Stimulated activated CD8-positive, alpha-beta memory T cell treated with anti-CD3 and anti-CD28 coated beads, Interleukin-4, amount 100 ng/mL, for 48 hours (primary cell): ENCODE results near the gene KRT7.
A peak's percentile ranks its signal among the peaks of the same experiment; 100 is the strongest.

Source experiments
- DNase-seq: peaks from one replicate; pipeline ENCODE4 v3.0.0-alpha.2; 2020

The KRT7 gene

GRCh38 chr12:52232674-52233461 is at the start of gene KRT7:
TSS of gene KRT7 (plus strand) at chr12:52233243. CDS start at chr12:52233297, 54 bp downstream.
- no peak for DNase-seq

DNA sequence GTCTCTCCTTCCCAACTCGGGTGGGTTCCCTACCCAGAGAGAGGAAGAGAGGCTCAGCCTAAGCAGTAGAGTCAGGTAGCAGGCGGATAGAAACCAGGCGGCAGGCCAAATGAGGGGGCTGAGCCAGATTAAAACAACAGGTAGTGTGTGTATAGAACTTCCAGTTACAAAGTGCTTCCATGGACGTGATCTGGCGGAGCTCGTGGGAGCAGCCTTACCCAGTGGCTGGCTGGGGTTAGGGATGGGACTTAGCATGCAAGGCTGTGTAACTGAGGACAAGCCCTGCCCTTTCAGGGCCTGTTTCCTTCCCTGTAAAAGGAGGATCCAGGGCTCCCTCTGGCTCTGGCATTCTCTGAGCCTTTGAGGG is 49.5 kb upstream of the KRT7 start:
- no peak for DNase-seq

GRCh38 chr12:52183971-52184370 is 49.1 kb upstream of the KRT7 start:
- no peak for DNase-seq

- no peak for DNase-seq
Observed at GRCh38 chr12:52184813-52185212, 48.2 kb upstream of the KRT7 start.

- DNase-seq: no peak
Observed at GRCh38 chr12:52185400-52185967, 47.6 kb upstream of the KRT7 start.

- DNase-seq: no peak
Observed at GRCh38 chr12:52186118-52186840, 46.8 kb upstream of the KRT7 start.

DNA sequence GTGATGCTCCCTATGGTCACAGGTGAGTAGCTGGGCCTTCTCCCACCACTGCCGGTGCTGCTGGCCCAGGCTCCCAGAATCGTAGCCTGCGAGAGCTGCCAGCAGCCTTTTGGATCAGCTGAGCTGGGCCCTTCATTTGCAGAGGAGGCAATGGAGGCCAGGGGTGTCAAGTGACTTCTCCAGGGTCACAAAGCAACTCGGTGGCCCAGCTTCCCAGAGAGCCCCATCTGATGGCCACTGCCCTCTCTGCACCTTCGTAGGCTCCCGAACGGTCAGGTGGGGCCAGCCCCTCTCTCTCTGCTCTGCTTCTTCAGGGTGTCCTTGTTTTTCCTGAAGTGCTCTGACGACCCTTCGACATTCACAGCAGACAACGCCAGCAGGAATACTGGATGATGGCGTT is 45.8 kb upstream of the KRT7 start:
- DNase-seq: no peak

DNA sequence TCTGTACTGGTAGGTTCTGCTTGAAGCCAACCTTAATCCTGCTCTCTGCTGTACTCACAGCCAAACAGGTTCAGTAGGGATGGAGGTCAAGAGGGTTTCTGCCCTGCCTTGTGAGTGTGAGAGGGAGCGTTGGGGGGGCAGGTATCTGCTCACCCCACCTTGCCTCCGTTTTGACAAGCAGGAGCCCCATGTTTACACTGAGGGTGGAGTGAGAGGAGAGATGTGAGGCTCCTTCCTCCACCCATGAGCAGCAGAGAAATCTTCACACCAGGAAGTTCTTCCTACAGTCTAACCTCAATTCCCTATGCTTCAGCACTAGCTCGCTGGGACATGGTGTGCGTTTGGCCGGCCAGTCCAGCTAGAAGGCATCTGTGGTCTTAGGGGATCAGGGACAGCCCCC is 45.4 kb upstream of the KRT7 start:
- DNase-seq: no peak

- no peak for DNase-seq
Observed at GRCh38 chr12:52188658-52189057, 44.4 kb upstream of the KRT7 start.

- no peak for DNase-seq
Observed at GRCh38 chr12:52189376-52190174, 43.5 kb upstream of the KRT7 start.

DNA sequence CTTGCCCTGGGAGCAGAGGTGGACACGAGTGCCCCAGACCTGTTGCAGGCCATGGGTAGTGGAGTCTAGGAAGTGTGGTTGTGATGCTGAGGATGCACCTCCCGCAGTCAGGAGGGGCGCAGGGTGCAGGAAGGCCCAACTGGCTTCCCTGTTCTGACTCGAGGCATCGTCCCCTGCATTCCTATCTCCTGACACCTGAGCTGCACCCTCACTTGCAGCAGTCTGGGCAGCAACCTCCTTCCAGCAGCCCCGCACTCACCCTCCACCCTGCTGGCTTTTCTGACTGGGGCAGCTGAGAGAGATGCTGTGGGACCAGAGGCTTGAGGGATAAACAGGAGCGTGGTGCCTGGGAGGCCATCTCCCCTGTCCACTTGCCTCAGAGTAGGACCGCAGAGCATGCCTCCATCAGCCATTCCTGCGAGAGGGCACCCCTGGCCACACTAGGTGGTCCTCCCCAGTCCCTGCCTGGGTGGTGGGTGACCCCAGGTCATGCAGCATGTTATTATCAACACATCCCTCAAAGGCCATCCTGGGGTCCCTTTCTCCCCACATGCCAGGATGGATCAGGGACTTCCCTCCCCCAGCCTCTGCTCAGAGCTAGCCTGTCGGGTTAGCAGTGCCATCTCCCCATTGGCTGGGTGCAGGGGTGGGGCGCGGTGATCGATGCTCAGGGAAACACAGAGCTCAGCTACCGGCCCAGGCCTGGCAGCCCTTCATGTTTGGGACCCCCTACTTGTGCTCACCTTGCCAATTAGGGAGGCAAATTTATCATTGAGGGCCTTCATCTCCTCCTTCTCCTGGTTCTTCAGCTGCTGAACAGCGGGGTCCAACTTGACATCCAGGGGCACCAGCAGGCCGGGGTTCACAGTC is 41.9 kb upstream of the KRT7 start:
- no peak for DNase-seq

DNA sequence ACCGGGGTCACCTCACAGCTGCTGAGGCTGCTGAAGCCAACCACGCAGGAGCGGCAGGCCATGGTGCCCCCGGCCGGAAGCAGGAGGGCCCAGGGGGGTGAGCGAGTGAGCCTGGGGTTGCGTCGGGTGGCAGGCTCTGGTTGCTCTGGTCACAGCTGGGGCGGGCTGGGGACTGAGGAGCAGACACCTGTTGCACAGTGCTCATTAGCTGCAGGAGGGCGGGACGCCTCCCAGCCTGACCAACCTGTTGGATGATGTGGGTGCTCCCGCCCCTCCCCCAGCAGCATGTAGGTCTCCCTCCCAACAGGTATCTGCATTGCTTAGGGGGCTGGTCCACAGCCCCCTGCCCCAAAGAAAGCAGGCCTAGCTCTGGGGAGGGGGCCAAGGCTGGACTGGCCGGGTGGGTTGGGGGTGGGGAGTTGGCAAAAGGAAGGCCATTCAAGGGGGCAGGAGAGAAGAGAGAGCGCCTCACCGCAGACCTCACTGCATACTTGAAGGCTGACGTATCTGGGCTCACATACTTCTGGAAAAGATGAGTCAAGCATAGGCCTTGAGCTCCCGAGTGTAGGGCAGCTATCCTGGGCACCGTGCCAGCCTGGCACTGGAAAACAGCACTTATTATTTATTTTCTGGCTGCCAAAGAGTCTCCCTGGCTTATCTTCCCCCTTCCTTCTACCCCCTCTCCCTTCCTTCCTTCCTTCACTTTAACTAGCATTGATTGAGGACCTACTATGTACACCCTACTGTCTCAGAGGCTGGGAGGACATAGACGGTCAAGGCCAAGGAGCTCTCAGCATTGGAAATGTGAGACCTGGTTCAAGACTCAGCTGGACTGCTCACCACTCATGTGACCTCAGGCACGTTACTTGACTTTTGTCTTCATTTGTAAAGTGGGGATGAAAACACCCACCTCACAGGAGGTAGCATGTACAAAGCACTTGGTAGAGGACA is 40.9 kb upstream of the KRT7 start, which contains the start of gene KRT80:
TSS of gene KRT80 (minus strand) at position 174 of the 951 bp plus-strand sequence. CDS start at position 62, 112 bp downstream.
- DNase-seq: peak; percentile 44

DNA sequence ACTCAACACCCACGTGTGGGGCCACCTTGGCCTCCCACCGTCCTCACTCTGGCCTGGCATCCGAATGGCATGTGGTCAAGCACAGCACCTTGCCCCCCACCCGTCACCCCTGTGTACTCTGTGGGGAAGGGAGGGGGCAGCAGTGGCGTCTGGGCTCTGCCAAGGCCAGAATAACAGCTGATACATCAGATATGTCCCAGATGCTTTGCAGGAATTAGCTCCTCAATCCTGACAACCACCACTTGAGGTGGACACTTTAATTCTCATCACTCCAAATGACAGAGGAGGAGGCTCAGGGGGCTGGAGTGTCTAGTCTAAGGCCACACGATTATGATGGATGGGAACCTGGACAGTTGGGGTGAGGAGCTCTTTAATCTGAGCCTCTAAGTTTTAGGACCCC is 39.5 kb upstream of the KRT7 start:
- DNase-seq: no peak

GRCh38 chr12:52193991-52194390 is 39.1 kb upstream of the KRT7 start:
- DNase-seq: no peak

DNA sequence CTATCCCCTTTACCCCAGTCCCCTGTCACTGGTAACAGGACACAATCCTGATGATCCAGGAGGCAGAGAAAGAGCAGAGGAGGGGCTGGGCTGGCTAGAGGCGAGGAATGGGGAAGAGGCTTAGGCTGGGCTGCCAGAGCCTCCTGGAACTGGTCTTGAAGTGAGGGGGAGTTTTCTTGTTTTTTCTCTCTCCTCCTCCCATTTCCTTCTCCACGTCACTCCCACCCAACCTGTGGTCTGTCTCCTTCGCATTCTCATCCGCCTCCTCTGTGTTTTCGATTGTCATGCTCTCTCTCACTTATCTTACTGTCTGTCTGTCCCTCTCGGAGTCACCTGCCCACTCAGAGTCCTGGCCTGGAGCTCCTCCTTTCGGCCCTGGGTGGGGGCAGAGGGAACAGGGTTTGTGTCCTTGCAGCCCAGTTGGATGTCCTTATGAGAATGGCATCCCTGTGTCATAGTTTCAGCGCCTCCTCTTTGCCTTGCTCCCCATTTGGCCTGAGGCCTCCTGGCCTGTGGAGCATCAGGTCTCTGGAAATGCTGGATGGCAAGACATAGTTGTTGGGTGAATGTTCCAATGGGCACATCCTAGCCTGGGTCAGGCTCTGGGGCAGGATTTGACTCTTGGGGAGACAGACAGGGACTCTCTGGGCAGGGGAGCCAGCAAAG is 37.8 kb upstream of the KRT7 start:
- DNase-seq: no peak

- no peak for DNase-seq
Observed at GRCh38 chr12:52197371-52198231, 35.4 kb upstream of the KRT7 start.

- no peak for DNase-seq
Observed at GRCh38 chr12:52198454-52199215, 34.4 kb upstream of the KRT7 start.

GRCh38 chr12:52199294-52199919 is 33.6 kb upstream of the KRT7 start:
- no peak for DNase-seq
